Measurements from ENCODE around the gene FOXO1. TPM values are rescaled to one million over a fixed set of nuclear protein-coding genes. Genes with fewer than 3 reads are reported as not detected.

Gene FOXO1
- total RNA-seq, 1 experiment from 2014 or later = 37.7 TPM

- no peak for TF ChIP-seq CTCF (IDR thresholded peaks at IDR 0.05; ENCODE audit: unreplicated experiment)
- H3K4me3 Mint-ChIP-seq (ENCODE audit: unreplicated experiment) = no peak overlapping the region
- CTCF ChIA-PET = no interaction called here
- no peak for DNase-seq (ENCODE audit: unreplicated experiment)
- peaks cover 87% of the 10 kb centered on the region for H3K36me3 Mint-ChIP-seq (ENCODE audit: insufficient read depth, unreplicated experiment)
- H3K27me3 Mint-ChIP-seq (ENCODE audit: insufficient read depth, unreplicated experiment) = no peaks in the 10 kb centered on the region
- intact Hi-C loops (cut with micrococcal nuclease) = no loop called here
- no peak overlapping the region for H3K27ac Mint-ChIP-seq (ENCODE audit: low read depth, unreplicated experiment)
- BruUV-seq (replicated peaks) = no TSS peak
- no peaks in the 10 kb centered on the region for H3K9me3 Mint-ChIP-seq (ENCODE audit: unreplicated experiment)
- POLR2A ChIA-PET = interaction anchor here (0.6 kb wide), 1 partner anchor 14 kb away, joined by 3 read pairs; no protein-coding TSS in a partner anchor
- peaks cover 42% of the 10 kb centered on the region for H3K4me1 Mint-ChIP-seq (ENCODE audit: insufficient read depth, unreplicated experiment)
Measured at GRCh38 chr13:40576369-40576768, 90.1 kb downstream of the FOXO1 start.

GRCh38 chr13:40572961-40573360 lies 93.5 kb downstream of the FOXO1 start:
- ChIA-PET CTCF (interaction anchor here (0.9 kb wide), 1 partner anchor 110 kb away, joined by 3 read pairs; no protein-coding TSS in a partner anchor), POLR2A (no interaction called here)

GRCh38 chr13:40571338-40571963 lies 95.0 kb downstream of the FOXO1 start:
- no peaks in the 10 kb centered on the region for H3K9me3 Mint-ChIP-seq (ENCODE audit: unreplicated experiment)
- H3K27ac Mint-ChIP-seq (ENCODE audit: low read depth, unreplicated experiment) = no peak overlapping the region
- peaks cover 35% of the 10 kb centered on the region for H3K4me1 Mint-ChIP-seq (ENCODE audit: insufficient read depth, unreplicated experiment)
- CTCF ChIA-PET = no interaction called here
- H3K27me3 Mint-ChIP-seq (ENCODE audit: insufficient read depth, unreplicated experiment) = no peaks in the 10 kb centered on the region
- H3K36me3 Mint-ChIP-seq (ENCODE audit: insufficient read depth, unreplicated experiment) = peaks cover 80% of the 10 kb centered on the region
- DNase-seq (ENCODE audit: unreplicated experiment) = no peak
- intact Hi-C loops (cut with micrococcal nuclease) = no loop called here
- TF ChIP-seq CTCF (IDR thresholded peaks at IDR 0.05; ENCODE audit: unreplicated experiment) = no peak
- BruUV-seq (replicated peaks) = no TSS peak
- no peak overlapping the region for H3K4me3 Mint-ChIP-seq (ENCODE audit: unreplicated experiment)
- POLR2A ChIA-PET = interaction anchor here (0.8 kb wide), 2 partner anchors 9 to 16 kb away, joined by 3 read pairs; no protein-coding TSS in a partner anchor

More at GRCh38 chr13:40572961-40573360, 93.5 kb downstream of the FOXO1 start:
- Mint-ChIP-seq H3K9me3 (ENCODE audit: unreplicated experiment) (no peaks in the 10 kb centered on the region), H3K4me1 (ENCODE audit: insufficient read depth, unreplicated experiment) (peaks cover 42% of the 10 kb centered on the region), H3K36me3 (ENCODE audit: insufficient read depth, unreplicated experiment) (peaks cover 83% of the 10 kb centered on the region), H3K27ac (ENCODE audit: low read depth, unreplicated experiment) (no peak overlapping the region), H3K27me3 (ENCODE audit: insufficient read depth, unreplicated experiment) (no peaks in the 10 kb centered on the region), H3K4me3 (ENCODE audit: unreplicated experiment) (no peak overlapping the region)
- intact Hi-C loops (cut with micrococcal nuclease) = no loop called here
- DNase-seq (ENCODE audit: unreplicated experiment) = no peak
- BruUV-seq (replicated peaks) = no TSS peak
- TF ChIP-seq CTCF (IDR thresholded peaks at IDR 0.05; ENCODE audit: unreplicated experiment) = no peak

GRCh38 chr13:40570930-40571329 lies 95.5 kb downstream of the FOXO1 start:
- ChIA-PET POLR2A (interaction anchor here (0.8 kb wide), 1 partner anchor 10 kb away, joined by 3 read pairs; no protein-coding TSS in a partner anchor), CTCF (no interaction called here)
- peaks cover 79% of the 10 kb centered on the region for H3K36me3 Mint-ChIP-seq (ENCODE audit: insufficient read depth, unreplicated experiment)
- no peak overlapping the region for H3K27ac Mint-ChIP-seq (ENCODE audit: low read depth, unreplicated experiment)
- peaks cover 32% of the 10 kb centered on the region for H3K4me1 Mint-ChIP-seq (ENCODE audit: insufficient read depth, unreplicated experiment)
- no peaks in the 10 kb centered on the region for H3K9me3 Mint-ChIP-seq (ENCODE audit: unreplicated experiment)
- no TSS peak for BruUV-seq (replicated peaks)
- no peak for DNase-seq (ENCODE audit: unreplicated experiment)
- H3K27me3 Mint-ChIP-seq (ENCODE audit: insufficient read depth, unreplicated experiment) = no peaks in the 10 kb centered on the region
- intact Hi-C loops (cut with micrococcal nuclease) = no loop called here
- TF ChIP-seq CTCF (IDR thresholded peaks at IDR 0.05; ENCODE audit: unreplicated experiment) = no peak
- H3K4me3 Mint-ChIP-seq (ENCODE audit: unreplicated experiment) = no peak overlapping the region
